Dedifferentiated amniotic fluid mesenchymal stem cell (primary cell): ENCODE data around the gene CHRND.
"Not testable (repeated sequence)": the region's sequence is repeated elsewhere in the genome, so short reads cannot be mapped to it uniquely, and the experiment has no call there.

Source experiments
- DNase-seq: peaks from one replicate; pipeline ENCODE4 v3.0.0-alpha.2; 2016; ENCODE audit errors: extremely low spot score

CHRND gene

GRCh38 chr2:232527905-232528470, 2.0 kb downstream of the CHRND start:
- DNase-seq = no peak

GRCh38 chr2:232528746-232529460, 2.9 kb downstream of the CHRND start:
- DNase-seq = peak; percentile 15

GRCh38 chr2:232529806-232530547, 4.0 kb downstream of the CHRND start:
- no peak for DNase-seq

GRCh38 chr2:232530626-232531260, 4.8 kb downstream of the CHRND start:
- no peak for DNase-seq

- DNase-seq = no peak
These were observed 6.5 kb downstream of the CHRND start for GRCh38 chr2:232532419-232532818.

- not testable (repeated sequence) for DNase-seq
These were observed 6.9 kb downstream of the CHRND start for GRCh38 chr2:232532821-232533220.

- no peak for DNase-seq
These were observed 8.2 kb downstream of the CHRND start for GRCh38 chr2:232533944-232534710.

GRCh38 chr2:232534940-232535651, 9.1 kb downstream of the CHRND start:
- DNase-seq = no peak

- no peak for DNase-seq
These were observed 10.0 kb downstream of the CHRND start for GRCh38 chr2:232535761-232536530.

GRCh38 chr2:232537079-232537478, 11.1 kb downstream of the CHRND start:
- DNase-seq = no peak

GRCh38 chr2:232537499-232537898, 11.5 kb downstream of the CHRND start:
- DNase-seq = no peak

- no peak for DNase-seq
These were observed 12.7 kb downstream of the CHRND start for GRCh38 chr2:232538671-232539070.

GRCh38 chr2:232539298-232540231, 13.6 kb downstream of the CHRND start, which contains the start of gene CHRNG:
CHRNG (plus strand) TSS chr2:232539692; CDS start chr2:232539748, 56 bp downstream.
- DNase-seq = no peak

GRCh38 chr2:232540441-232541041, 14.6 kb downstream of the CHRND start:
- DNase-seq = no peak

GRCh38 chr2:232541195-232541960, 15.4 kb downstream of the CHRND start:
- no peak for DNase-seq

GRCh38 chr2:232541961-232542714, 16.2 kb downstream of the CHRND start:
- no peak for DNase-seq
